Smooth muscle cell (in vitro differentiated cells): Measurements from ENCODE around the gene RPL31. TPM values are rescaled to one million over a fixed set of nuclear protein-coding genes. Genes with fewer than 3 reads are reported as not detected.

ENCODE experiments used
- DNase-seq: peaks from one replicate; lab custom pipeline; 2025; ENCODE audit not compliant: unreplicated experiment; lab: John Stamatoyannopoulos, UW
- H2AFZ ChIP-seq: fragments of 200-600 bp; sonication (generic); 2 replicates; pipeline ENCODE4 v1.6.0; 2016; ENCODE audit warnings: antibody characterized with exemption, low read depth, mild to moderate bottlenecking
- H3F3A ChIP-seq: fragments of 200-600 bp; sonication (generic); 2 replicates; pipeline ENCODE4 v1.6.0; 2017; ENCODE audit warnings: antibody characterized with exemption, low read depth
- H3K27ac ChIP-seq: fragments of 200-600 bp; sonication (generic); 2 replicates; pipeline ENCODE4 v1.5.1; 2016; ENCODE audit warnings: low read depth, mild to moderate bottlenecking
- H3K27me3 ChIP-seq: fragments of 200-600 bp; sonication (generic); 2 replicates; pipeline ENCODE4 v1.6.1; 2016; ENCODE audit warnings: low read depth, mild to moderate bottlenecking
- H3K36me3 ChIP-seq: fragments of 200-600 bp; sonication (generic); 2 replicates; pipeline ENCODE4 v1.5.1; 2016; ENCODE audit warnings: low read depth
- H3K4me1 ChIP-seq: fragments of 200-600 bp; sonication (generic); 2 replicates; pipeline ENCODE4 v1.5.1; 2016; ENCODE audit warnings: low read depth
- H3K4me2 ChIP-seq: fragments of 200-600 bp; sonication (generic); 2 replicates; pipeline ENCODE4 v1.6.0; 2016; ENCODE audit warnings: mild to moderate bottlenecking
- H3K4me3 ChIP-seq: fragments of 200-600 bp; sonication (generic); 2 replicates; pipeline ENCODE4 v1.5.1; 2016; ENCODE audit warnings: mild to moderate bottlenecking
- H3K79me2 ChIP-seq: fragments of 200-600 bp; sonication (generic); 2 replicates; pipeline ENCODE4 v1.6.0; 2016; ENCODE audit warnings: low read depth, mild to moderate bottlenecking
- H3K9ac ChIP-seq: fragments of 200-600 bp; sonication (generic); 2 replicates; pipeline ENCODE4 v1.6.0; 2016; ENCODE audit warnings: low read depth
- H3K9me3 ChIP-seq: fragments of 200-600 bp; sonication (generic); replicated peaks from 2 replicates; pipeline ENCODE4 v1.5.1; 2016; ENCODE audit warnings: low read depth
- H4K20me1 ChIP-seq: fragments of 200-600 bp; sonication (generic); 2 replicates; pipeline ENCODE4 v1.6.0; 2016; ENCODE audit warnings: low read depth
- WGBS: methylation state at CpG from one replicate; pipeline ENCODE4 v1.1.7; 2016; ENCODE audit warnings: low lambda C conversion rate; 5-methylcytosine and 5-hydroxymethylcytosine counted together
- polyA plus RNA-seq: library from polyadenylated mRNA; unstranded; fragments of >200 nt; fragmentation: Nextera tagmentation; extraction: Ambion mirVana; gene quantifications from 2 replicates; pipeline ENCODE4 v1.2.1, GENCODE V29; 2016
- total RNA-seq: library from RNA; depleted of rRNA; stranded (reverse); fragments of >200 nt; gene quantifications from 2 replicates; pipeline ENCODE4 v1.2.3, GENCODE V29; 2014
- TF ChIP-seq, protein P1 (sequence below): fragments of 200-600 bp; sonication (generic); IDR thresholded peaks from 2 replicates; pipeline ENCODE4 v1.5.1; 2017; ENCODE audit warnings: borderline replicate concordance, mild to moderate bottlenecking, antibody characterized with exemption; ENCODE audit not compliant: insufficient read depth, poor library complexity, severe bottlenecking

The RPL31 gene
- total and polyA plus RNA-seq, 2 experiments from 2014 or later, result 1,320 to 1,508 TPM

DNA sequence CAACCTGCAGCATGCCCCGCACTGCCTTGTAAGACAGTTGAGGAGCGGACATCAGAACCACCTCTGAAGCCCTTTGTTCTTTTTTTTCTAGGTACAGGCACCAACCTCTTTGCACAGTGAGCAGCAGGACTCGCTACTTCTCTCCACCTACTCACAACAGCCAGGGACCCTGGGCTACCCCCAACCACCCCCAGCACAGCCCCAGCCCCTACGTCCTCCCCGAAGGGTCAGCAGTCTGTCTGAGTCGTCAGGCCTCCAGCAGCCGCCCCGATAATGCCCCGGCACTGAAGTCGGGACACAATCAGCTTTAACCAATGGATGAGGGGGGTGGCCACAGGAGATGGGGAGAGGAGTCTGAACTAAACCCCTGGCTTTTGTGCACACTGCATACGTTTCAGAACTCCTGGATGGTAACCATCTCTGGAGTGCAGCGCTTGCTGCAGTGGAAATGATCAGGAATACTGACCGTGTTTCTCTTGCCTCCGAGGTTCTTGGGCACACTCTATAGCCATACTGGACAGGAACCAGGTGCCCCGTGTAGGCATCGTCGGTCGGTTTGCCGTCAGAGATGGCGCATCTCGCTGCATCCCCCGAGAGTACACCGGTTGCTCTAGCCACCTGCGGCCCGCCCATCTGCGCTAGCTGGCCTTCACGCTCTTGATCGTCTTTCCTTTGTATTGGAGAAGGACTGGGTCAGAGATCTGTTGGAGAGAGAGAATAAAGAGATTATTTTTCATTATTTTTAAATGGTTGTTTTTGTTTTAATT is 6.6 kb upstream of the RPL31 start:
- no peak overlapping the region for H2AFZ ChIP-seq
- H3K4me2 ChIP-seq, result no peak overlapping the region
- H3K36me3 ChIP-seq, result no peaks in the 10 kb centered on the region
- H3K9me3 ChIP-seq, result no peaks in the 10 kb centered on the region
- DNase-seq, result no peak
- no peak overlapping the region for H3K27ac ChIP-seq
- H3K79me2 ChIP-seq, result no peaks in the 10 kb centered on the region
- 97% methylated on average over 25 of the region's 28 CpGs for WGBS
- no peak overlapping the region for H3K4me3 ChIP-seq
- H3F3A ChIP-seq, result no peaks in the 10 kb centered on the region
- H4K20me1 ChIP-seq, result no peaks in the 10 kb centered on the region
- TF ChIP-seq, protein P1, sequence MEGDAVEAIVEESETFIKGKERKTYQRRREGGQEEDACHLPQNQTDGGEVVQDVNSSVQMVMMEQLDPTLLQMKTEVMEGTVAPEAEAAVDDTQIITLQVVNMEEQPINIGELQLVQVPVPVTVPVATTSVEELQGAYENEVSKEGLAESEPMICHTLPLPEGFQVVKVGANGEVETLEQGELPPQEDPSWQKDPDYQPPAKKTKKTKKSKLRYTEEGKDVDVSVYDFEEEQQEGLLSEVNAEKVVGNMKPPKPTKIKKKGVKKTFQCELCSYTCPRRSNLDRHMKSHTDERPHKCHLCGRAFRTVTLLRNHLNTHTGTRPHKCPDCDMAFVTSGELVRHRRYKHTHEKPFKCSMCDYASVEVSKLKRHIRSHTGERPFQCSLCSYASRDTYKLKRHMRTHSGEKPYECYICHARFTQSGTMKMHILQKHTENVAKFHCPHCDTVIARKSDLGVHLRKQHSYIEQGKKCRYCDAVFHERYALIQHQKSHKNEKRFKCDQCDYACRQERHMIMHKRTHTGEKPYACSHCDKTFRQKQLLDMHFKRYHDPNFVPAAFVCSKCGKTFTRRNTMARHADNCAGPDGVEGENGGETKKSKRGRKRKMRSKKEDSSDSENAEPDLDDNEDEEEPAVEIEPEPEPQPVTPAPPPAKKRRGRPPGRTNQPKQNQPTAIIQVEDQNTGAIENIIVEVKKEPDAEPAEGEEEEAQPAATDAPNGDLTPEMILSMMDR, result no peak
- no peaks in the 10 kb centered on the region for H3K4me1 ChIP-seq
- H3K27me3 ChIP-seq, result no peaks in the 10 kb centered on the region
- H3K9ac ChIP-seq, result no peak overlapping the region

DNA sequence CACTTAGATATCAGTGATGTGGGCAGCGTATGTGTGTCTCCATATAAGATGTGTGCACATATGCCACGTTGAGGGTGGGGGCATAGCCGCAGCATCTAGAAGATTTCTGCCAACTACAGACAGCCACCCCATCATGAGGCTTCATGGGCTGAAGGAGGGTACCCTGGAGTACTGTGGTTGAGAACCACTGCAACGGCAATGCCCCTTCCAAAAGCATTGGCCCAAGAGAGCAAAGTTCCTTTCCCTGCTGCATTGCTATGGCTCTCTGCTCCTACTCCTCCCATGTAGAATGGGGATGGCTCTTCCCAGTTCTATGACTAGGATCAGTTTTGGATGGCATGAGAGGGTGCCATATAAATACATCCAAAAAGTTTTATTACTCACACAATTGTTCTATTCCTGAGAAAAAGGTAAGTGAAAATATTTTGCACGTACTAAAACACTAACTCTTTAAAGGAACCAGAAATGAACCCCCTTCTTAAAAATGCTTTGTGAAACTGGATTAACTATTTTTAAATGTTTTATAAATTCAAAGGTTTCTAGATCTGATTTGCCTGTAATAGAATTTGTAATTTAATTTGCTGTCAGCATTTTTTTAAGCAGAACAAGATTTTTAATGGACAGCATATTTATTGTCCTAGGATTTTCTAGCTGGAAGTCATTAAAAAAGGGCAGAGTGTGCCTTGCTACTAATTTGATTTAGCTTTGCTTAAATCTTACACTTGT is 4.4 kb upstream of the RPL31 start:
- Histone ChIP-seq H4K20me1 (peaks cover 2% of the 10 kb centered on the region), H3K9me3 (no peaks in the 10 kb centered on the region), H3K36me3 (no peaks in the 10 kb centered on the region), H3K27me3 (no peaks in the 10 kb centered on the region), H2AFZ (no peak overlapping the region), H3F3A (no peaks in the 10 kb centered on the region), H3K4me3 (no peak overlapping the region), H3K27ac (no peak overlapping the region), H3K4me2 (no peak overlapping the region), H3K4me1 (peaks cover 4% of the 10 kb centered on the region), H3K9ac (no peak overlapping the region), H3K79me2 (peaks cover 6% of the 10 kb centered on the region)
- DNase-seq, result no peak
- TF ChIP-seq, protein P1, result no peak
- WGBS, result 97% methylated on average over 5 of the region's 5 CpGs

DNA sequence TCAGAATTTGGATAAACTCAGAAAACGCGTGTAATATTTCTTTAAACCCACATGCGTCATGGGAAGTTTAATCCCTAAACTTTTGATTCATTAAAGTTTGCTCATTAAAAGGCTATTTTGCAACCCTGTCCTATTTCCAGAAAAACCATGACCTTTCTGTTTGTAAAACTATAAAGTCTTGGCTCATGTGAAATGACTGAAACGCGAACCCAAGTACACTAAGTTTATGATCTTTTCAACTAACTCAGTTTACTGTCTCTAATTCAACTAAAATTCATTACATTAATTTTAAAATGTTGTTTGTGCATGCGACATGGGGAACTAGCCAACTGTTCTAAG is 3.9 kb upstream of the RPL31 start:
- no peak overlapping the region for H3K4me3 ChIP-seq
- no peak overlapping the region for H3K27ac ChIP-seq
- H4K20me1 ChIP-seq, result peaks cover 7% of the 10 kb centered on the region
- no peak overlapping the region for H2AFZ ChIP-seq
- H3K36me3 ChIP-seq, result no peaks in the 10 kb centered on the region
- no peak overlapping the region for H3K9ac ChIP-seq
- H3K79me2 ChIP-seq, result peaks cover 11% of the 10 kb centered on the region
- 90% methylated on average over 6 of the region's 6 CpGs for WGBS
- peaks cover 4% of the 10 kb centered on the region for H3K4me1 ChIP-seq
- H3K4me2 ChIP-seq, result no peak overlapping the region
- H3K27me3 ChIP-seq, result no peaks in the 10 kb centered on the region
- no peak for DNase-seq
- TF ChIP-seq, protein P1, result no peak
- H3K9me3 ChIP-seq, result no peaks in the 10 kb centered on the region
- H3F3A ChIP-seq, result no peaks in the 10 kb centered on the region
